H9 (cell line): ENCODE measurements around the gene TTC9. TPM values are rescaled to one million over a fixed set of nuclear protein-coding genes. Genes with fewer than 3 reads are reported as not detected.

Experiments
- DNase-seq: peaks from one replicate; pipeline ENCODE4 v3.0.0-alpha.2; 2017
- H2AFZ ChIP-seq: one replicate; pipeline ENCODE4 v1.6.1; 2013; ENCODE audit warnings: mild to moderate bottlenecking, low read length, control low read depth, moderate library complexity
- H2AK5ac ChIP-seq: 2 replicates; pipeline ENCODE4 v1.6.1; 2013; ENCODE audit warnings: low read length, control low read depth, mixed read lengths; ENCODE audit not compliant: insufficient read length
- H2BK120ac ChIP-seq: one replicate; pipeline ENCODE4 v1.6.1; 2013; ENCODE audit warnings: low read depth, mild to moderate bottlenecking, low read length, control low read depth, inconsistent platforms; ENCODE audit not compliant: poor library complexity, severe bottlenecking
- H2BK12ac ChIP-seq: 2 replicates; pipeline ENCODE4 v1.6.1; 2013; ENCODE audit warnings: low read length, control low read depth, mixed read lengths, low read depth; ENCODE audit not compliant: insufficient read length
- H2BK15ac ChIP-seq: 2 replicates; pipeline ENCODE4 v1.6.1; 2013; ENCODE audit warnings: low read depth, low read length, control low read depth
- H2BK20ac ChIP-seq: one replicate; pipeline ENCODE4 v1.6.1; 2013; ENCODE audit warnings: low read depth, mild to moderate bottlenecking, low read length, control low read depth, inconsistent platforms; ENCODE audit not compliant: poor library complexity, severe bottlenecking
- H2BK5ac ChIP-seq: 2 replicates; pipeline ENCODE4 v1.6.1; 2013; ENCODE audit warnings: low read length, control low read depth, mixed read lengths; ENCODE audit not compliant: insufficient read length
- H3K14ac ChIP-seq: 2 replicates; pipeline ENCODE4 v1.6.1; 2013; ENCODE audit warnings: low read length, control low read depth; ENCODE audit not compliant: insufficient read depth
- H3K18ac ChIP-seq: 2 replicates; pipeline ENCODE4 v1.6.1; 2013; ENCODE audit warnings: low read depth, mild to moderate bottlenecking, mixed read lengths, low read length, control low read depth; ENCODE audit not compliant: insufficient read length
- H3K23ac ChIP-seq: 2 replicates; pipeline ENCODE4 v1.6.1; 2013; ENCODE audit warnings: low read length, control low read depth, mixed read lengths, low read depth; ENCODE audit not compliant: insufficient read length
- H3K23me2 ChIP-seq: 2 replicates; pipeline ENCODE4 v1.6.1; 2013; ENCODE audit warnings: low read depth, mild to moderate bottlenecking, mixed read lengths, low read length, control low read depth; ENCODE audit not compliant: insufficient read length, poor library complexity, severe bottlenecking
- H3K27ac ChIP-seq: 2 replicates; pipeline ENCODE4 v1.5.1; 2013; ENCODE audit warnings: low read length, control low read depth, mixed read lengths, low read depth; ENCODE audit not compliant: insufficient read length
- H3K27me3 ChIP-seq: 2 replicates; pipeline ENCODE4 v1.6.1; 2013; ENCODE audit warnings: low read length, control low read depth, inconsistent platforms; ENCODE audit not compliant: insufficient read depth
- H3K4ac ChIP-seq: 2 replicates; pipeline ENCODE4 v1.6.1; 2013; ENCODE audit warnings: low read depth, mild to moderate bottlenecking, control low read depth, inconsistent platforms, low read length, moderate library complexity
- H3K4me1 ChIP-seq: 2 replicates; pipeline ENCODE4 v1.6.1; 2013; ENCODE audit warnings: low read length, control low read depth, inconsistent platforms; ENCODE audit not compliant: insufficient read depth
- H3K4me2 ChIP-seq: 2 replicates; pipeline ENCODE4 v1.6.1; 2013; ENCODE audit warnings: low read length, control low read depth, mixed read lengths; ENCODE audit not compliant: insufficient read length, insufficient read depth
- H3K56ac ChIP-seq: 2 replicates; pipeline ENCODE4 v1.6.1; 2013; ENCODE audit warnings: low read depth, mild to moderate bottlenecking, mixed read lengths, low read length, control low read depth; ENCODE audit not compliant: insufficient read length
- H3K79me1 ChIP-seq: 2 replicates; pipeline ENCODE4 v1.6.1; 2013; ENCODE audit warnings: low read depth, mild to moderate bottlenecking, moderate library complexity, low read length, control low read depth, inconsistent platforms; ENCODE audit not compliant: insufficient read depth, poor library complexity, severe bottlenecking
- H3K79me2 ChIP-seq: 2 replicates; pipeline ENCODE4 v1.6.1; 2013; ENCODE audit warnings: low read length, control low read depth, inconsistent platforms; ENCODE audit not compliant: insufficient read depth
- H3K9ac ChIP-seq: 2 replicates; pipeline ENCODE4 v1.6.1; 2013; ENCODE audit warnings: low read length, control low read depth, mixed read lengths; ENCODE audit not compliant: insufficient read length; ENCODE audit errors: extremely low read depth
- H3K9me3 ChIP-seq: one replicate; pipeline ENCODE4 v1.6.1; 2013; ENCODE audit warnings: low read depth, low read length, inconsistent platforms; ENCODE audit not compliant: control insufficient read depth
- H3T11ph ChIP-seq: one replicate; pipeline ENCODE4 v1.6.1; 2013; ENCODE audit warnings: mild to moderate bottlenecking, low read length, control low read depth, inconsistent platforms
- H4K20me1 ChIP-seq: one replicate; pipeline ENCODE4 v1.6.1; 2013; ENCODE audit not compliant: control insufficient read depth, insufficient read length, insufficient read depth
- H4K5ac ChIP-seq: 2 replicates; pipeline ENCODE4 v1.6.1; 2013; ENCODE audit warnings: low read depth, mild to moderate bottlenecking, mixed read lengths, low read length, control low read depth; ENCODE audit not compliant: insufficient read length
- H4K8ac ChIP-seq: replicated peaks from 2 replicates; pipeline ENCODE4 v1.6.1; 2013; ENCODE audit warnings: low read length, control low read depth, mixed read lengths, low read depth; ENCODE audit not compliant: insufficient read length
- H4K91ac ChIP-seq: 2 replicates; pipeline ENCODE4 v1.6.1; 2013; ENCODE audit warnings: low read depth, mild to moderate bottlenecking, moderate library complexity, mixed read lengths, low read length, control low read depth; ENCODE audit not compliant: insufficient read length
- H3K27ac Mint-ChIP-seq, 3 experiments: 2 replicates in 2 of 3; 3 replicates in 1 of 3; pipeline ENCODE4 v1.8.0; 2020 to 2021; ENCODE audit warnings: mixed read lengths in 3 of 3, mild to moderate bottlenecking in 1 of 3, moderate library complexity in 1 of 3
- H3K27me3 Mint-ChIP-seq: 2 replicates; pipeline ENCODE4 v1.8.0; 2021; ENCODE audit warnings: low read depth, mild to moderate bottlenecking, moderate library complexity, mixed read lengths
- H3K36me3 Mint-ChIP-seq, 3 experiments: 2 replicates in 2 of 3; 3 replicates in 1 of 3; pipeline ENCODE4 v1.8.0; 2020 to 2021; ENCODE audit warnings: low read depth in 3 of 3, mixed read lengths in 3 of 3; ENCODE audit not compliant: insufficient read depth in 1 of 3
- H3K4me1 Mint-ChIP-seq, 2 experiments: 2 replicates each; pipeline ENCODE4 v1.8.0; 2020; ENCODE audit warnings: mixed read lengths in 2 of 2
- H3K4me3 Mint-ChIP-seq, 2 experiments: 2 replicates in 1 of 2; 3 replicates in 1 of 2; pipeline ENCODE4 v1.8.0; 2020 to 2021; ENCODE audit warnings: mild to moderate bottlenecking in 2 of 2, mixed read lengths in 2 of 2, moderate library complexity in 1 of 2
- H3K9me3 Mint-ChIP-seq, 2 experiments: 2 replicates in 1 of 2; 3 replicates in 1 of 2; pipeline ENCODE4 v1.8.0; 2020; ENCODE audit warnings: mild to moderate bottlenecking in 2 of 2, mixed read lengths in 2 of 2, moderate library complexity in 1 of 2
- CTCF ChIP-seq: fragments of 200-600 bp; sonication (generic); conservative IDR thresholded peaks from 3 replicates; pipeline ENCODE4 v1.8.0; 2021; ENCODE audit warnings: antibody characterized with exemption, mild to moderate bottlenecking
- WGBS: extraction: QIAGEN DNeasy Blood & Tissue Kit; methylation state at CpG from one replicate; pipeline ENCODE4 v1.1.7; 2013; ENCODE audit warnings: missing lambda C conversion rate, low lambda C conversion rate, mixed read lengths; ENCODE audit not compliant: insufficient read length; ENCODE audit errors: extremely low coverage; 5-methylcytosine and 5-hydroxymethylcytosine counted together
- total RNA-seq: library from RNA; stranded (reverse); gene quantifications from 2 replicates; pipeline ENCODE4 v1.2.1, GENCODE V29; 2021

TTC9 gene
- total RNA-seq, 1 experiment from 2014 or later = 17.4 TPM

DNA sequence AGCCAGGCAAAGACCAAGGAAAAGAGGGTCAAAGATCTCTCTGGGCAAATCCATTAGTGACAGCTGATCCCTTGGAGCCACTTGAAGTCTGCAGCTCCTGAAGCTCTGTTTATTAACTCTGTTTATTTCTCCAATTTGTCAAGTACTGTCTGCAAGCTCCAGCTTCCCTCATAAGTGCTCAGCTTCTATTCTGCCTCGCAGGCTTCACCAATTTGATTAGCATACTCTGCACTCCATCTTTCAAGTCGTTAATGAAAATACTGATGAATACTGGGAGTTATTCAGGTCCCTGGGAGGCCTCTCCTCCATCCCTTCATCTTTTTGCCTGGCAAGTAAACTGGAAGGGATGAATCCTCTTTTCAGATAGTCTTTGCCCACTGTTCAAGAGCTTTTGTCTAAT is 54.3 kb downstream of the TTC9 start:
- no peak overlapping the region for H3K14ac ChIP-seq
- H3K4me2 ChIP-seq = no peak overlapping the region
- no peak overlapping the region for H2BK12ac ChIP-seq
- no peaks in the 10 kb centered on the region for H3K23me2 ChIP-seq
- no peaks in the 10 kb centered on the region for H3K79me2 ChIP-seq
- TF ChIP-seq CTCF = no peak
- WGBS = no CpG with 5 or more reads among the region's 2 CpGs
- H2BK15ac ChIP-seq = no peak overlapping the region
- H3K9me3 ChIP-seq = no peaks in the 10 kb centered on the region
- no peaks in the 10 kb centered on the region for H3K9me3 Mint-ChIP-seq
- no peak overlapping the region for H3K4me3 Mint-ChIP-seq
- no peak overlapping the region for H3K18ac ChIP-seq
- H2AK5ac ChIP-seq = no peak overlapping the region
- no peak overlapping the region for H3K4ac ChIP-seq
- H4K20me1 ChIP-seq = no peaks in the 10 kb centered on the region
- no peak overlapping the region for H2BK20ac ChIP-seq
- H4K91ac ChIP-seq = no peak overlapping the region
- H3K27me3 Mint-ChIP-seq = no peaks in the 10 kb centered on the region; the same call in 1 of the 2 replicates
- H3K23ac ChIP-seq = no peak overlapping the region
- H2BK120ac ChIP-seq = no peak overlapping the region
- H3T11ph ChIP-seq = no peak overlapping the region
- H3K27ac Mint-ChIP-seq = no peak overlapping the region; a peak in 1 of 7 replicates
- no peak overlapping the region for H4K8ac ChIP-seq
- H3K4me1 Mint-ChIP-seq = peaks cover 19 to 20% of the 10 kb centered on the region in 2 experiments
- H2AFZ ChIP-seq = no peak overlapping the region
- H2BK5ac ChIP-seq = no peak overlapping the region
- H4K5ac ChIP-seq = no peak overlapping the region
- no peaks in the 10 kb centered on the region for H3K27me3 ChIP-seq
- H3K36me3 Mint-ChIP-seq = no peaks in the 10 kb centered on the region
- no peak for DNase-seq
- H3K56ac ChIP-seq = no peak overlapping the region
- H3K9ac ChIP-seq = no peak overlapping the region
- no peaks in the 10 kb centered on the region for H3K79me1 ChIP-seq
- H3K27ac ChIP-seq = no peak overlapping the region
- peaks cover 3% of the 10 kb centered on the region; the same call in 1 of the 2 replicates for H3K4me1 ChIP-seq
